Peyer's patch (tissue), 4 donors: ENCODE data around the gene SPINK4.

Experiments
- CTCF ChIP-seq, 6 experiments: fragments of 450-650 bp in 4 of 6; fragments of 200-600 bp in 2 of 6; sonication (generic) in 1 of 6; IDR thresholded peaks; one replicate each; pipeline ENCODE4 v1.5.1; 2017 to 2019; ENCODE audit warnings: antibody characterized with exemption in 6 of 6, mild to moderate bottlenecking in 3 of 6, moderate library complexity in 1 of 6
- POLR2A ChIP-seq, 2 donors: fragments of 450-650 bp; IDR thresholded peaks; one replicate each; pipeline ENCODE4 v1.5.1; 2017; ENCODE audit warnings: antibody characterized with exemption in 2 of 2, mild to moderate bottlenecking in 2 of 2, moderate library complexity in 2 of 2

GRCh38 chr9:33197279-33198152, 42.5 kb upstream of the SPINK4 start:
- TF ChIP-seq CTCF (IDR thresholded peaks at IDR 0.05) (no peak), POLR2A (IDR thresholded peaks at IDR 0.05) (no peak)
